ENCODE measurements around the gene NLGN1. TPM values are rescaled to one million over a fixed set of nuclear protein-coding genes. Genes with fewer than 3 reads are reported as not detected.

The NLGN1 gene
- total and polyA plus RNA-seq, 5 donors from 2014 or later = not detected

DNA sequence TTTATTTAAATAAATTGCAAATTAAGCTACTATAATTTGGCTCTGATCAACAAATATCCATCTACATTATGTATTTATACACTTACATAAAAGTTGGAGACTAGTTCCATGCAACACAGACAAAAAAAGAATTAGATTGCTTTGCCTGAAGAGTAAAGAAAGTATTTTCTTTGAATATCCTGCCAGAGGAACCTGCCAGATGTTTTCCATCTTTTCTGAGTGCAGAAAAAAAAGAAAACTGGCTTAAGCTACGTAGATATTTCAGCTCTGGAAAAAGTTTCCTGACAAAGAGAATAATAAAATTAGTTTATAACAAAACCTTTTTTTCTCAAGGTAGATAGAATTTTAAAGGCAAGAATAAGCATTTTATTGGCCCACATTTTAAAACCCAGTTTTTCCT lies 854.1 kb downstream of the NLGN1 start:
- Mint-ChIP-seq H3K4me1 (no peaks in the 10 kb centered on the region), H3K27ac (no peak overlapping the region), H3K27me3 (no peaks in the 10 kb centered on the region), H3K36me3 (no peaks in the 10 kb centered on the region), H3K9me3 (peaks cover 0 to 7% (median 4%) of the 10 kb centered on the region in 7 donors), H3K4me3 (no peak overlapping the region)
- Histone ChIP-seq H3K36me3 (ENCODE audit: control insufficient read depth, insufficient read depth, low read length) (no peaks in the 10 kb centered on the region), H3K4me3 (ENCODE audit: low read depth, low read length) (no peak overlapping the region), H3K27me3 (ENCODE audit: control insufficient read depth, insufficient read depth, low read length) (no peaks in the 10 kb centered on the region), H3K9me3 (ENCODE audit: control insufficient read depth in 2 of 2, low read length in 2 of 2) (peaks cover 0 to 4% of the 10 kb centered on the region in 2 experiments), H3K4me1 (ENCODE audit: control insufficient read depth, insufficient read depth, low read length, poor library complexity, severe bottlenecking) (no peaks in the 10 kb centered on the region), H3K27ac (ENCODE audit: insufficient read depth, low read length, poor library complexity, severe bottlenecking) (no peak overlapping the region)
- DNase-seq (no peak), ATAC-seq (ENCODE audit: low read depth in 2 of 2) (no peak)

DNA sequence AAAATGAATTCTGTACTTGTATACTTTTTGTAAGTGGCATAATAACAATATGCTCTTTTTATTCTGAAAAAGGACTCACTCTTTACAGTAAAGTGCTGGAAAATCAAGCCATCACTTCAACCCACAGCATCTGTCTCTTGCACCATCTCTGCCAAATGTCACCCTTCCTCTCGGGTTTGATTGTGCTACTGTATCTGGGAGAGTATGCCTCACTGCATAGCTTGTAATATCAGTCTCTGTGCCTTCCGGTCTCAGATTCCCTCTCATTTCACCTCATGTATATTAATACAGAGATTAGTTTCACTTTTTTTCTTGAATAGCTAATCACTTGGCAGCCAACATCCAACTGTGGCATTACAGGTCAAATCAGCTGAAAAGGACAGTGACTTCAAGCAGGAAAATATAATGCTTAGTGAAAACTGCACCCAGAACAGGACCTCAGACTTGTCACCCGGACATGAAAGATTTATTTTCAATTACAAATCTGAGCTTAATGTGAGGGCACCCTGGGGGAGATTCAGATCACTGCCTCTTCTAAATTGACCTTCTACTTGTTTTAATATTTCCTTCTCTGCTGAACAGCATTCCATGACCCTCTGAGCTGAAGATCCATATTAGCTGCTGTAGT lies 855.8 kb downstream of the NLGN1 start:
- no peak overlapping the region for H3K4me3 ChIP-seq (ENCODE audit: low read depth, low read length)
- H3K9me3 ChIP-seq (ENCODE audit: control insufficient read depth in 2 of 2, low read length in 2 of 2) = peaks cover 0 to 4% of the 10 kb centered on the region in 2 experiments
- no peaks in the 10 kb centered on the region for H3K36me3 ChIP-seq (ENCODE audit: control insufficient read depth, insufficient read depth, low read length)
- Mint-ChIP-seq H3K4me3 (no peak overlapping the region), H3K36me3 (no peaks in the 10 kb centered on the region), H3K4me1 (no peaks in the 10 kb centered on the region), H3K9me3 (peaks cover 0 to 7% (median 5%) of the 10 kb centered on the region in 7 donors), H3K27ac (no peak overlapping the region), H3K27me3 (no peaks in the 10 kb centered on the region)
- no peaks in the 10 kb centered on the region for H3K4me1 ChIP-seq (ENCODE audit: control insufficient read depth, insufficient read depth, low read length, poor library complexity, severe bottlenecking)
- DNase-seq = no peak
- H3K27ac ChIP-seq (ENCODE audit: insufficient read depth, low read length, poor library complexity, severe bottlenecking) = no peak overlapping the region
- no peak for ATAC-seq (ENCODE audit: low read depth in 2 of 2)
- no peaks in the 10 kb centered on the region for H3K27me3 ChIP-seq (ENCODE audit: control insufficient read depth, insufficient read depth, low read length)

DNA sequence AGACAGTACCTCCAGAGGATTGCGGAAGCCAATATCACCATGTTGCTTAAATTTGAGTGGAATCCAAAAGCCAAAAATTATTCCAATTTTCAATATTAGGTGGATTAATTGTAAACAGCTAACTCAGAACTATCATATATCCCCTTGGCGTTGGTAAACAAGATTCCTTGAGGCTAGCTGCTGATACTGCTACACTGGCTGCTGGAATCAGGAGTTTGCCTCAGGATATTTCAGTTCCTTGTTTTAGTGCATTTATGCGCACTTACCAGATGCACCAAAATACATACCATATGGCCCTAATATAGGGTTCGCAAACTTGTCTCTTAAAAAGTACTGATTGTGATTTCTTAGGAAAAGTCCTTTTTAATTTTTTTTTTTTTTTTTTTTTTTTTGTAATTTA lies 856.4 kb downstream of the NLGN1 start:
- no peaks in the 10 kb centered on the region for H3K27me3 ChIP-seq (ENCODE audit: control insufficient read depth, insufficient read depth, low read length)
- H3K4me1 ChIP-seq (ENCODE audit: control insufficient read depth, insufficient read depth, low read length, poor library complexity, severe bottlenecking) = no peaks in the 10 kb centered on the region
- ATAC-seq (ENCODE audit: low read depth in 2 of 2) = no peak
- H3K4me3 Mint-ChIP-seq = no peak overlapping the region
- no peak for DNase-seq
- no peak overlapping the region for H3K27ac ChIP-seq (ENCODE audit: insufficient read depth, low read length, poor library complexity, severe bottlenecking)
- H3K4me1 Mint-ChIP-seq = no peaks in the 10 kb centered on the region
- H3K9me3 ChIP-seq (ENCODE audit: control insufficient read depth in 2 of 2, low read length in 2 of 2) = peaks cover 0 to 4% of the 10 kb centered on the region in 2 experiments
- no peak overlapping the region for H3K27ac Mint-ChIP-seq
- no peaks in the 10 kb centered on the region for H3K36me3 Mint-ChIP-seq
- H3K4me3 ChIP-seq (ENCODE audit: low read depth, low read length) = no peak overlapping the region
- H3K27me3 Mint-ChIP-seq = no peaks in the 10 kb centered on the region
- H3K36me3 ChIP-seq (ENCODE audit: control insufficient read depth, insufficient read depth, low read length) = no peaks in the 10 kb centered on the region
- peaks cover 0 to 10% (median 5%) of the 10 kb centered on the region in 7 donors for H3K9me3 Mint-ChIP-seq

GRCh38 chr3:174255454-174255853 lies 857.9 kb downstream of the NLGN1 start:
- H3K27ac Mint-ChIP-seq = no peak overlapping the region
- Histone ChIP-seq H3K4me3 (ENCODE audit: low read depth, low read length) (no peak overlapping the region), H3K36me3 (ENCODE audit: control insufficient read depth, insufficient read depth, low read length) (no peaks in the 10 kb centered on the region), H3K27me3 (ENCODE audit: control insufficient read depth, insufficient read depth, low read length) (no peaks in the 10 kb centered on the region), H3K4me1 (ENCODE audit: control insufficient read depth, insufficient read depth, low read length, poor library complexity, severe bottlenecking) (no peaks in the 10 kb centered on the region), H3K27ac (ENCODE audit: insufficient read depth, low read length, poor library complexity, severe bottlenecking) (no peak overlapping the region), H3K9me3 (ENCODE audit: control insufficient read depth in 2 of 2, low read length in 2 of 2) (peaks cover 0 to 4% of the 10 kb centered on the region in 2 experiments)
- ATAC-seq (ENCODE audit: low read depth in 2 of 2) (no peak), DNase-seq (no peak)
- H3K4me1 Mint-ChIP-seq = no peaks in the 10 kb centered on the region
- H3K27me3 Mint-ChIP-seq = no peaks in the 10 kb centered on the region
- peaks cover 0 to 9% (median 3%) of the 10 kb centered on the region in 7 donors for H3K9me3 Mint-ChIP-seq
- H3K4me3 Mint-ChIP-seq = no peak overlapping the region
- no peaks in the 10 kb centered on the region for H3K36me3 Mint-ChIP-seq

DNA sequence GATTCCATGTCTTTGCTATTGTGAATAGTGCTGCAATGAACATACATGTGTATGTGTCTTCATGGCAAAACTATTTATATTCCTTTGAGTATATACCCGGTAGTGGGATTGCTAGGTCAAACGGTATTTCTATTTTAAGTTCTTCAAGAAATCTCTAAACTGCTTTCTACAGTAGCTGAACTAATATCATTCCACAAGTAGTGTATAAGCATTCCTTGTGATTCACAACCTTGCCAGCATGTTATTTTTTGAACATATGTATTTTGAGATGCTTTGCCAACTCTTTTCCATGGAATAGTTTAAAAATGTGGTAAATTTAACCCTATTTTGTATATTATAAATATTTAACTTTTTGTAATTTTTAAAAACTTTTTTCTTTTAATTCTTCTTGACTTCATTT lies 868.9 kb downstream of the NLGN1 start:
- H3K36me3 Mint-ChIP-seq = no peaks in the 10 kb centered on the region
- ATAC-seq (ENCODE audit: low read depth in 2 of 2) (no peak), DNase-seq (no peak)
- H3K4me1 Mint-ChIP-seq = no peaks in the 10 kb centered on the region
- no peaks in the 10 kb centered on the region for H3K36me3 ChIP-seq (ENCODE audit: control insufficient read depth, insufficient read depth, low read length)
- H3K27me3 Mint-ChIP-seq = no peaks in the 10 kb centered on the region
- no peak overlapping the region for H3K4me3 ChIP-seq (ENCODE audit: low read depth, low read length)
- no peaks in the 10 kb centered on the region for H3K27me3 ChIP-seq (ENCODE audit: control insufficient read depth, insufficient read depth, low read length)
- H3K27ac ChIP-seq (ENCODE audit: insufficient read depth, low read length, poor library complexity, severe bottlenecking) = no peak overlapping the region
- H3K9me3 ChIP-seq (ENCODE audit: control insufficient read depth in 2 of 2, low read length in 2 of 2) = peaks cover 3 to 9% of the 10 kb centered on the region in 2 experiments
- H3K4me1 ChIP-seq (ENCODE audit: control insufficient read depth, insufficient read depth, low read length, poor library complexity, severe bottlenecking) = no peaks in the 10 kb centered on the region
- H3K27ac Mint-ChIP-seq = no peak overlapping the region
- no peak overlapping the region for H3K4me3 Mint-ChIP-seq
- H3K9me3 Mint-ChIP-seq = peaks cover 0 to 8% (median 2%) of the 10 kb centered on the region in 7 donors

- Histone ChIP-seq H3K9me3 (ENCODE audit: control insufficient read depth in 2 of 2, low read length in 2 of 2) (peaks cover 3 to 9% of the 10 kb centered on the region in 2 experiments), H3K4me3 (ENCODE audit: low read depth, low read length) (no peak overlapping the region), H3K4me1 (ENCODE audit: control insufficient read depth, insufficient read depth, low read length, poor library complexity, severe bottlenecking) (no peaks in the 10 kb centered on the region), H3K27ac (ENCODE audit: insufficient read depth, low read length, poor library complexity, severe bottlenecking) (no peak overlapping the region), H3K27me3 (ENCODE audit: control insufficient read depth, insufficient read depth, low read length) (no peaks in the 10 kb centered on the region), H3K36me3 (ENCODE audit: control insufficient read depth, insufficient read depth, low read length) (no peaks in the 10 kb centered on the region)
- H3K4me1 Mint-ChIP-seq = no peaks in the 10 kb centered on the region
- ATAC-seq (ENCODE audit: low read depth in 2 of 2) = no peak
- no peaks in the 10 kb centered on the region for H3K36me3 Mint-ChIP-seq
- no peak for DNase-seq
- no peak overlapping the region for H3K4me3 Mint-ChIP-seq
- peaks cover 0 to 7% (median 4%) of the 10 kb centered on the region in 7 donors for H3K9me3 Mint-ChIP-seq
- no peak overlapping the region for H3K27ac Mint-ChIP-seq
- H3K27me3 Mint-ChIP-seq = no peaks in the 10 kb centered on the region
Measured at GRCh38 chr3:174268061-174268460, 870.5 kb downstream of the NLGN1 start.

- Mint-ChIP-seq H3K9me3 (peaks cover 0 to 6% (median 4%) of the 10 kb centered on the region in 7 donors), H3K36me3 (no peaks in the 10 kb centered on the region), H3K4me1 (no peaks in the 10 kb centered on the region), H3K27me3 (no peaks in the 10 kb centered on the region), H3K27ac (no peak overlapping the region), H3K4me3 (no peak overlapping the region)
- Histone ChIP-seq H3K4me1 (ENCODE audit: control insufficient read depth, insufficient read depth, low read length, poor library complexity, severe bottlenecking) (no peaks in the 10 kb centered on the region), H3K27ac (ENCODE audit: insufficient read depth, low read length, poor library complexity, severe bottlenecking) (no peak overlapping the region), H3K9me3 (ENCODE audit: control insufficient read depth in 2 of 2, low read length in 2 of 2) (peaks cover 3 to 9% of the 10 kb centered on the region in 2 experiments), H3K36me3 (ENCODE audit: control insufficient read depth, insufficient read depth, low read length) (no peaks in the 10 kb centered on the region), H3K4me3 (ENCODE audit: low read depth, low read length) (no peak overlapping the region), H3K27me3 (ENCODE audit: control insufficient read depth, insufficient read depth, low read length) (no peaks in the 10 kb centered on the region)
- no peak for ATAC-seq (ENCODE audit: low read depth in 2 of 2)
- no peak for DNase-seq
Measured at GRCh38 chr3:174268586-174268985, 871.0 kb downstream of the NLGN1 start.

DNA sequence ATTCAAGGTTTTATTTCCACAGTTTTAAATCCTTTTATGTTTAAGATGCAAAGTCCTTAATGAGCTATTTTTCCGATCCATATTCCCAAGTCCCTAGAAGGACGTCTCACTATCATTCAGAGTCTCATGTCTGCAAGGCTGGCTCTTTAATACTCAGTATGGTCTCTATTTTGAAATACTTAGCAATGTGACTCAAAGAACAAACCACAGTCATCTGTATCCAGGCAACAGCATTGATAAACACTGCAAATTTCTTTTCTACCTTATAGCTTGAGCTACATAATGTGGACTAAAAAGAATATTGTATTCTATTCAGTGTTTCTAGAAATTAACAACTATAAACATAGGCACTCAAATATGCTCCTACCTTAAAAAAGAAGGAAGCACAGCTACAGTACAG lies 873.3 kb downstream of the NLGN1 start:
- H3K36me3 Mint-ChIP-seq = no peaks in the 10 kb centered on the region
- Histone ChIP-seq H3K36me3 (ENCODE audit: control insufficient read depth, insufficient read depth, low read length) (no peaks in the 10 kb centered on the region), H3K9me3 (ENCODE audit: control insufficient read depth in 2 of 2, low read length in 2 of 2) (peaks cover 3 to 9% of the 10 kb centered on the region in 2 experiments), H3K27ac (ENCODE audit: insufficient read depth, low read length, poor library complexity, severe bottlenecking) (no peak overlapping the region), H3K4me1 (ENCODE audit: control insufficient read depth, insufficient read depth, low read length, poor library complexity, severe bottlenecking) (no peaks in the 10 kb centered on the region), H3K4me3 (ENCODE audit: low read depth, low read length) (no peak overlapping the region), H3K27me3 (ENCODE audit: control insufficient read depth, insufficient read depth, low read length) (no peaks in the 10 kb centered on the region)
- no peaks in the 10 kb centered on the region for H3K4me1 Mint-ChIP-seq
- H3K27ac Mint-ChIP-seq = no peak overlapping the region
- H3K4me3 Mint-ChIP-seq = no peak overlapping the region
- no peak for ATAC-seq (ENCODE audit: low read depth in 2 of 2)
- H3K27me3 Mint-ChIP-seq = no peaks in the 10 kb centered on the region
- DNase-seq = no peak
- H3K9me3 Mint-ChIP-seq = peaks cover 0 to 10% (median 6%) of the 10 kb centered on the region in 7 donors

Data from CD4-positive, CD25-positive, alpha-beta regulatory T cell (primary cell).